ENCODE measurements around the gene CDC123.

GRCh38 chr10:12165999-12166775, 29.8 kb upstream of the CDC123 start:
- TF ChIP-seq CTCF (IDR thresholded peaks at IDR 0.05), result no peak
- TF ChIP-seq POLR2A (IDR thresholded peaks at IDR 0.05), result no peak

All from adrenal gland (tissue), 5 donors.